GM23248 (cell line): ENCODE measurements around the gene SLC48A1.

Experiments
- EZH2 ChIP-seq: fragments of 200-600 bp; sonication (generic); IDR thresholded peaks from 2 replicates; pipeline ENCODE4 v1.6.1; 2018; ENCODE audit warnings: antibody characterized with exemption, mild to moderate bottlenecking; ENCODE audit not compliant: insufficient read depth, poor library complexity, severe bottlenecking
- EZH2phosphoT487 ChIP-seq: fragments of 200-600 bp; sonication (generic); IDR thresholded peaks from 2 replicates; pipeline ENCODE4 v1.6.1; 2018; ENCODE audit warnings: antibody characterized with exemption, moderate library complexity, mild to moderate bottlenecking, low read depth; ENCODE audit not compliant: insufficient read depth

GRCh38 chr12:47778881-47779280 is 5.8 kb downstream of the SLC48A1 start:
- TF ChIP-seq EZH2phosphoT487 = no peak
- TF ChIP-seq EZH2 = no peak
